ENCODE data around the gene THSD4.

DNA sequence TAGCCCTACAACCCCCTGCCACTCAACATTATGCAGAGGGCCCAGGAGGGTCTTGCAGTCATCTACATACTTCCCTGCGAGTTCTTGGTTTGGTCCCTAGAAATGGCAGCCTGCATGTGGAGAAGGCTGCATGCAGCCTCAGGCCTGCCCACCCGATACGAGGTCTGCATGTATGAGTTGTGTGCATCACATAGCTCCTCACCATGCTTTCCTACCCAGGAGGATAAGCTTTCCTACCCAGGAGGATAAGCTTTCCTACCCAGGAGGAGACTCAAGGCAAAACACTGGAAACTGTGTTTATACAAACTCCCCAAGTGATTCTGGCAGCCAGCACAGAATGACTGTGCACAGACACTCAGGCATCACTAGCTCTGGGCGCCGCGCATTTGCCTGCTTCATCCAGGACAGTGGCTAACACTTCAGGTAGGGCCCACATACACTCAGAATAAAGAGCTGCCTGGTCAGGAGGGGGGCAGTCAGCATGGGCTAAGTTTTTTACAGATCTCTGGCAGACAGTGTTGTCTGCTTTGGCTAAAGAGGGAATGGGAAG is 187.7 kb downstream of the THSD4 start:
- TF ChIP-seq, protein P1, sequence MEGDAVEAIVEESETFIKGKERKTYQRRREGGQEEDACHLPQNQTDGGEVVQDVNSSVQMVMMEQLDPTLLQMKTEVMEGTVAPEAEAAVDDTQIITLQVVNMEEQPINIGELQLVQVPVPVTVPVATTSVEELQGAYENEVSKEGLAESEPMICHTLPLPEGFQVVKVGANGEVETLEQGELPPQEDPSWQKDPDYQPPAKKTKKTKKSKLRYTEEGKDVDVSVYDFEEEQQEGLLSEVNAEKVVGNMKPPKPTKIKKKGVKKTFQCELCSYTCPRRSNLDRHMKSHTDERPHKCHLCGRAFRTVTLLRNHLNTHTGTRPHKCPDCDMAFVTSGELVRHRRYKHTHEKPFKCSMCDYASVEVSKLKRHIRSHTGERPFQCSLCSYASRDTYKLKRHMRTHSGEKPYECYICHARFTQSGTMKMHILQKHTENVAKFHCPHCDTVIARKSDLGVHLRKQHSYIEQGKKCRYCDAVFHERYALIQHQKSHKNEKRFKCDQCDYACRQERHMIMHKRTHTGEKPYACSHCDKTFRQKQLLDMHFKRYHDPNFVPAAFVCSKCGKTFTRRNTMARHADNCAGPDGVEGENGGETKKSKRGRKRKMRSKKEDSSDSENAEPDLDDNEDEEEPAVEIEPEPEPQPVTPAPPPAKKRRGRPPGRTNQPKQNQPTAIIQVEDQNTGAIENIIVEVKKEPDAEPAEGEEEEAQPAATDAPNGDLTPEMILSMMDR (IDR thresholded peaks at IDR 0.05; ENCODE audit: insufficient read depth, low read length) = no peak
- TF ChIP-seq POLR2AphosphoS5 (IDR thresholded peaks at IDR 0.05; ENCODE audit: low read depth) = no peak
- TF ChIP-seq, protein P2, sequence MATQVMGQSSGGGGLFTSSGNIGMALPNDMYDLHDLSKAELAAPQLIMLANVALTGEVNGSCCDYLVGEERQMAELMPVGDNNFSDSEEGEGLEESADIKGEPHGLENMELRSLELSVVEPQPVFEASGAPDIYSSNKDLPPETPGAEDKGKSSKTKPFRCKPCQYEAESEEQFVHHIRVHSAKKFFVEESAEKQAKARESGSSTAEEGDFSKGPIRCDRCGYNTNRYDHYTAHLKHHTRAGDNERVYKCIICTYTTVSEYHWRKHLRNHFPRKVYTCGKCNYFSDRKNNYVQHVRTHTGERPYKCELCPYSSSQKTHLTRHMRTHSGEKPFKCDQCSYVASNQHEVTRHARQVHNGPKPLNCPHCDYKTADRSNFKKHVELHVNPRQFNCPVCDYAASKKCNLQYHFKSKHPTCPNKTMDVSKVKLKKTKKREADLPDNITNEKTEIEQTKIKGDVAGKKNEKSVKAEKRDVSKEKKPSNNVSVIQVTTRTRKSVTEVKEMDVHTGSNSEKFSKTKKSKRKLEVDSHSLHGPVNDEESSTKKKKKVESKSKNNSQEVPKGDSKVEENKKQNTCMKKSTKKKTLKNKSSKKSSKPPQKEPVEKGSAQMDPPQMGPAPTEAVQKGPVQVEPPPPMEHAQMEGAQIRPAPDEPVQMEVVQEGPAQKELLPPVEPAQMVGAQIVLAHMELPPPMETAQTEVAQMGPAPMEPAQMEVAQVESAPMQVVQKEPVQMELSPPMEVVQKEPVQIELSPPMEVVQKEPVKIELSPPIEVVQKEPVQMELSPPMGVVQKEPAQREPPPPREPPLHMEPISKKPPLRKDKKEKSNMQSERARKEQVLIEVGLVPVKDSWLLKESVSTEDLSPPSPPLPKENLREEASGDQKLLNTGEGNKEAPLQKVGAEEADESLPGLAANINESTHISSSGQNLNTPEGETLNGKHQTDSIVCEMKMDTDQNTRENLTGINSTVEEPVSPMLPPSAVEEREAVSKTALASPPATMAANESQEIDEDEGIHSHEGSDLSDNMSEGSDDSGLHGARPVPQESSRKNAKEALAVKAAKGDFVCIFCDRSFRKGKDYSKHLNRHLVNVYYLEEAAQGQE (IDR thresholded peaks at IDR 0.05; ENCODE audit: insufficient replicate concordance, low read depth) = no peak

Data from HL-60 (cell line).